Hematopoietic multipotent progenitor cell treated with erythropoietin and hydrocortisone succinate and interleukin-3 and kit ligand, for 8 days (in vitro differentiated cells): ENCODE data around the gene SGSH.
"Not testable (repeated sequence)": the region's sequence is repeated elsewhere in the genome, so short reads cannot be mapped to it uniquely, and the experiment has no call there.

Experiments used
- DNase-seq: peaks from one replicate; pipeline ENCODE4 v3.0.0-alpha.2; 2015

The SGSH gene

GRCh38 chr17:80205811-80206210, 14.3 kb downstream of the SGSH start:
- no peak for DNase-seq

GRCh38 chr17:80204626-80205468, 15.3 kb downstream of the SGSH start:
- DNase-seq, result no peak

DNA sequence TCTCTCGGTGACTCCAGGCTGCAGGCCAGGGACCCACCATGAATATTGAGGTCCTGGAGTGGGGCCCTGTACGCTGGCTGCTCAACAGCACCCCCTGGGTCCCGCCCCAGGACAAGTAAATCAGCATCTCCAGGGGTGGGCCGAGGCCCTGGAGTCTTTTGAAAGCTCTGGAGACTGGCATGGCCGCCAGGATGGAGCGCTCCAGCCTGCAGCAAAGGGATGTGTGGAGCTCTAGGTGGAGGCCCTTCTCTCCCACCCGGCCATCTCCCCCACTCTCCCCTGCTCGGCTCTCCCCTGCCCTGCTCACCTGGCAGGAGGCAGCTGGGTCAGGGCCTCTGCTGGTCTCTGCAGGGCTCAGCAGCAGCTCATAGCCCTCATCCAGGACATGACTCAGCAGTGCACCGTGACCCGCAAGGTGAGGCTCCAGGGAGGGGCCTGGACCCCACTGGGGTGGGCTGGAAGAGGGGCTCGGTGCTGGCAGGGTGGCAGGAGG, 16.6 kb downstream of the SGSH start:
- no peak for DNase-seq

DNA sequence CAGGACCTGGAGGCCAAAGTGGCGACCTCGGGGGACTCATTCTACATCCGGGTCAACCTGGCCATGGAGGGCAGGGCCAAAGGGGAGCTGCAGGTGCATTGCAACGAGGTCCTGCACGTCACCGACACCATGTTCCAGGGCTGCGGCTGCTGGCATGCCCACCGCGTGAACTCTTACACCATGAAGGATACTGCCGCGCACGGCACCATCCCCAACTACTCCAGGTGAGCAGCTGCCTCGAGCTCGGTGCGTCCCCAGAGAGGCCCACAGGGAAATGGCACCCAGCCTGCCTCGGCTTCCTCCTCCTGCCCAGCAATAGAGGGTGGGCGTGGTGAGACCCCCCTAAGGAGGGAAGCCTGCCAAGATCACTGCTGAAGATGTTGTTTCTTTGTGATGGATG, 17.9 kb downstream of the SGSH start:
- no peak for DNase-seq

GRCh38 chr17:80201446-80201845, 18.7 kb downstream of the SGSH start:
- DNase-seq, result no peak

DNA sequence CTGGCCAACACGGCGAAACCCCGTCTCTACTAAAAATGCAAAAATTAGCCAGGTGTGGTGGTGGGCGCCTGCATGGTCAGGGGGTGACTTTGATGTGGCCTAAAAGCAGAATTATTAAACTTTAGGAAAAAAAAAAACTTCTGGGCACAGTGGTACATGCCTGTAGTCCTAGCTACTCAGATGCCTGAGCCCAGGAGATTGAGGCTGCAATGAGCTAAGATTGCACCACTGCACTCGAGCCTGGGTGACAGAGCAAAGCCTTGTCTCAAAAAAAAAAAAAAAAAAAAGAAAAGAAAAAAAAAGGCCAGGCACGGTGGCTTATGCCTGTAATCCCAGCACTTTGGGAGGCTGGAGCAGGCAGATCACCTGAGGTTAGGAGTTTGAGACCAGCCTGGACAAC, 20.8 kb downstream of the SGSH start:
- DNase-seq, result not testable (repeated sequence)

GRCh38 chr17:80198144-80198661, 21.9 kb downstream of the SGSH start:
- DNase-seq, result no peak

GRCh38 chr17:80196652-80197051, 23.5 kb downstream of the SGSH start:
- no peak for DNase-seq

GRCh38 chr17:80195671-80196529, 24.2 kb downstream of the SGSH start:
- peak; percentile 36 for DNase-seq

DNA sequence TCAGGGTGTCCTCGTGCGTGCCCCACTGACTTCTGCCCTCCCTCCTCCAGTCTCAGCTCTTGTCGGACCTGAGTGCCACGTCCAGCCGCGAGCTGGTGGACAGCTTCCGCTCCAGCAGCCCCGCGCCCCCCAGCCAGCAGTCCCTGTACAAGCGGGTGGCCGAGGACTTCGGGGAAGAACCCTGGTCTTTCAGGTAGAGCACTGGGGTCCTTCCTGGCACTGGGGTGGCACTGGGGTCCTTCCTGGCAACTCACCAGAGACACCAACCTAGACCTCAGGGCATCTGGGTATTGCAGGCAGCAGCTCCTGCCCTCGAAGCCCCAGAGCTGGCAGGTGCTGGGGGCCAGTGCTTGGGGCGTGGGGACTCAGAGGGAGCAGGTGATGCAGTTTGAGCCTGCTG, 25.0 kb downstream of the SGSH start:
- DNase-seq, result no peak

GRCh38 chr17:80191865-80192661, 28.1 kb downstream of the SGSH start:
- DNase-seq, result no peak

DNA sequence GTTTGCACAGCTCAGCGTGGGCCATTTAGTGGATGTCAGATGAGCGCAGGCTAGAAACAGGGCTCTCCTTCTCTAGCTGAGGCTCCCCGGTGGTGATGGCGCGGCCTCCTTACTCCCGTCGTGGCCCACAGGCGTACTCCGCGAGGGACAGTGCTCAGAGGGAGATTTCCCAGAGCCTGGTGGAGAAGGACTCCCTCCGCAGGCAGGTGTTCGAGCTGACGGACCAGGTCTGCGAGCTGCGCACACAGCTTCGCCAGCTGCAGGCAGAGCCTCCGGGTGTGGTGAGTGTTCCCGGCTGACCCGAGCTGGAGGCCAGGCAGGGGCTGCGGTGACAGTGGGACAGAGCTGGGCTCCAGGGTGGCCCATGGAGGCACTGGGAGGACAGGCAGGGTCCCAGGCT, 28.9 kb downstream of the SGSH start:
- no peak for DNase-seq

GRCh38 chr17:80190716-80191115, 29.4 kb downstream of the SGSH start:
- no peak for DNase-seq

DNA sequence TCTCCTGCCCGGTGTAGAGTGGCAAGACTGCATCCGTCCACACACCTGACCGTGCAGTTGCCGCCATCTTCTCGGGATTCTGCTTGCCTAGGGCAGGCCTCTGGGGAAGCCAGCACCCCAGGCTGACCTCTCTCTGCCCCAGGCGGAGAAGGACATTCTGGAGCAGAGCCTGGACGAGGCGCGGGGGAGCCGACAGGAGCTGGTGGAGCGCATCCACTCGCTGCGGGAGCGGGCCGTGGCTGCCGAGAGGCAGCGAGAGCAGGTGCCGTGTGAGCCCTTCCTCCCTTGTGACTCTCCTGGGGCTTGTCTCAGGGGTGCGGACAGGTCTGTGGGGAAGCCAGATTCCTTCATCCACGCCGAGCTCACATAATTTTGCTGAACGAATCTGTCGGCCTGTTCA, 30.5 kb downstream of the SGSH start:
- DNase-seq, result no peak

DNA sequence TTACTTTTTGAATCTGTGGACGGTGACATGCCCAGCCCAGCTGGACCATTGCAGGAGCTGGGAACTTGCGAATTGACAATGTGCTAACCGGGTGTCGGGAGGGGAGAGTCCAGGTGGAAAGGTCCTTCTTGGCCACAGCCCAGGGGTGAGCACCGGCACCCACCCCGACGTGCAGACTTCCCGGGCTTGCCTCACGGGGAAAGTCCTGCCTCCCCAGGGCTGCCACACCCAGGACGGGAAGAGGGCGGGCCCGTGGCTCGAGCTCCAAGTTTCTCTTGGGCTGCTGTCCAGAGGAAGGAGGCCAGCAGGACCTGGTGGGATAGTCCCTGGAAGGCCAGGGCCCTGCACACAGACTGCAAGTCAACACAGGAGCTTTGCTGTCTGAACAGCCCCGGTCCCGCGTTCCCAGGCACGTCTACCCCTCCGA, 32.6 kb downstream of the SGSH start:
- no peak for DNase-seq

DNA sequence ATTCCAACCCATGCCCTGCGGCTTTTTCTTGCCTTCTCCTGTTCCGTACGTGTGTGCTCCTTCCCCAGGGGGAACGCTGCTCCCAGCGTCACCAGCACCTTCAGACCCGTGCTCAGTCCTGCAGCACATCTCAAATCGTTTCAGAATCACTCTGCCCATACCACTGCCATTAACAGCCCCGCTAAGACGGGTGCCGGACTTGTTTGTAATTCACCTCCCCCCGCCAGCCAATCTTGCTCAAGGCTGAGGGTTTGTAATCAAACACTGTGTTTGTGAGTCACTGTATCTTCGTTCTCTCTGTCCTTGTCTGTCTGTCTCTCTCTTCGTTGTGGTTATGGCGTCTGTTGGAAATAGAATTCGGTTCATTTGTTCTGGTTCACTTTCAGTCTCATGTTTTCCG, 33.0 kb downstream of the SGSH start:
- no peak for DNase-seq

DNA sequence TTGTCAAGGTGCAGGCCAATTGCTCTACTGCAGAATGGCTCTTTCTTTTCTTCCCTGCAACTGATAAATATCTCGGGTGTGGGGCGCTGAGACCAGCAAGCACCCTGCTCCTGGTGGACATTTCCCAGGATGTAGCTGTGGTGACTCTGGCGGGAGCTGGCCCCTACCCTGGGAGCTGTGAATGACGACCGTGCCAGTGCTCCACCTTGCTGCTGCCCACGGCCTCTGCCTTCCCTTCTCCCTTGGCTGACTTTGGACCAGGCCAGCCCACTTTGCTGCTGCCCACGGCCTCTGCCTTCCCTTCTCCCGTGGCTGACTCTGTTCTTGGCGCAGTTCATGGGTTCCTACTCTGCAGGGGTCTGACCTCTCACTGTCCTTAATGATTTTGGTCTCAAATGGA, 34.2 kb downstream of the SGSH start:
- no peak for DNase-seq

DNA sequence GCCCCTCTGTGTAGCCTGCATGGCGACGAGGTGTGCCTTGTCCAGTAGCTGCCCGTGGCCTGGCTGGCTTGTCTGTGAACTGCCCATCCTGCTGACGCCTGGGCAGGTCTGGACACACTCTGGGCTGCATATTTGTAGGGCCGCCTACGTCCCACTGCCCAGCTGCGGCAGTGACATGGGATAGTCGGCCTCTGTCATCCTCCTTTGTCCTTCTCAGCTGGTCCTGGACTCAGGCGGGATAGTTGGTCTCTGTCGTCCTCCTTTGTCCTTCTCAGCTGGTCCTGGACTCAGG, 35.8 kb downstream of the SGSH start:
- DNase-seq, result no peak

- no peak for DNase-seq
Observed at GRCh38 chr17:80183581-80184422, 36.3 kb downstream of the SGSH start.

DNA sequence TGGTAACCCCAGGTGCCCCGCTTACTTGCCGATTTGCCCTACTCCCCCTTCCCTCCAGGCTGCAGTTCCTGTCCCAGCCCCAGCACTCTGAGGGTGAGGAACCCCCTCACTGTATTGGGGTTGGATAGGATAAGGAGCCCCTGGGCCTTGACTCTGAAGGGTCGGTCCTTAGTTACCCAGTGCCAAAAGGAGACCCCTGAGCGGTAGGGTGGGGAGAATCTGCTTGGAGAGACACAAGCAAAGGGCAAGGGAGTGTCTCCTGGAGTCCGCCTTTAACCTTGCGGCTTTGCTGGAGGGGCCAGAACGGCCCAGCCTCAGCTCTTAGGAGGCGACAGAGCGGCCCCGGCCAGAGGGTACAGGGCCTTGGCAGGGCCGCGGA, 37.3 kb downstream of the SGSH start:
- no peak for DNase-seq

- DNase-seq, result no peak
Observed at GRCh38 chr17:80182118-80182844, 37.9 kb downstream of the SGSH start.
